ENCODE measurements around the gene MTARC2.

MTARC2 gene

GRCh38 chr1:220800262-220800661, 52.1 kb downstream of the MTARC2 start:
- no peak for TF ChIP-seq CTCF (IDR thresholded peaks at IDR 0.05; ENCODE audit: low read depth, low read length)
- DNase-seq (ENCODE audit: extremely low read depth, low read depth), result no peak

- peak; percentile 70 for TF ChIP-seq CTCF (IDR thresholded peaks at IDR 0.05; ENCODE audit: low read depth, low read length)
- DNase-seq (ENCODE audit: extremely low read depth, low read depth), result no peak
Measured at GRCh38 chr1:220803401-220804201, 55.5 kb downstream of the MTARC2 start.

- no peak for TF ChIP-seq CTCF (IDR thresholded peaks at IDR 0.05; ENCODE audit: low read depth, low read length)
- DNase-seq (ENCODE audit: extremely low read depth, low read depth), result no peak
Measured at GRCh38 chr1:220804202-220804586, 56.1 kb downstream of the MTARC2 start.

- TF ChIP-seq CTCF (IDR thresholded peaks at IDR 0.05; ENCODE audit: low read depth, low read length), result no peak
- no peak for DNase-seq (ENCODE audit: extremely low read depth, low read depth)
Measured at GRCh38 chr1:220806408-220806807, 58.3 kb downstream of the MTARC2 start.

GRCh38 chr1:220807726-220808125, 59.6 kb downstream of the MTARC2 start:
- no peak for TF ChIP-seq CTCF (IDR thresholded peaks at IDR 0.05; ENCODE audit: low read depth, low read length)
- DNase-seq (ENCODE audit: extremely low read depth, low read depth), result no peak

- DNase-seq (ENCODE audit: extremely low read depth, low read depth), result no peak
- TF ChIP-seq CTCF (IDR thresholded peaks at IDR 0.05; ENCODE audit: low read depth, low read length), result no peak
Measured at GRCh38 chr1:220808345-220809186, 60.4 kb downstream of the MTARC2 start.

- no peak for TF ChIP-seq CTCF (IDR thresholded peaks at IDR 0.05; ENCODE audit: low read depth, low read length)
- DNase-seq (ENCODE audit: extremely low read depth, low read depth), result no peak
Measured at GRCh38 chr1:220809187-220809550, 61.0 kb downstream of the MTARC2 start.

Data from AG09319 (cell line).